ENCODE data around the gene MAST4.

The MAST4 gene

DNA sequence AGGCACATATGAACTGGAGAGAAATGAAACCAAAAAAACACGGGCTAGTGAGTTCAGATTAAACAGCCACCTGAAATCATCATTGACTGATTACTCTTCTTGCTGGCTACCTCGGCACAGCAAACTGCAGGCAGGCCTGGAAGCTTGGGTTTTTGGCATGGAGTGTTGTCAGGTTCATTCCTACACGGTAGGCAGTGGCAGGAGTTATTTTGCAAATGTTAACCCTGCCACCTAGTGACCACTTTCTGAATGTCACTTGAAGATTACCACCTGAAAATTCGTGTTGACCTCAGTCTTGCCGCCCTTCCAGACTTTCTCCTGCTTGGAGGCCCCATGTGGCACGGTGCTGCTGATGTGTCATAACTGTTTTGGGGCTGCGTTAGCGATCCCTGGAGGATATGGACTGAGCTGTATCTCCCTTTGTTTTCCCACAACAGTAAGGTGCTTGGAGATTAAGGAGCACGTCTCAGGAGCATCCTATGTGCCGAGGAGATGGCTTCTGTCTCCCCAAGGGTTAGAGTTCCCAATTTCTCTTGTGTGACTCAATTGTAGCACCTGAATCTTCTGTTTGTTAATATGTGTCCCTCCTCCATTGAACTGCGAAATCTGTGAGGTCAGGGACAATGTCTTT, 613.1 kb downstream of the MAST4 start:
- TF ChIP-seq, protein P1, sequence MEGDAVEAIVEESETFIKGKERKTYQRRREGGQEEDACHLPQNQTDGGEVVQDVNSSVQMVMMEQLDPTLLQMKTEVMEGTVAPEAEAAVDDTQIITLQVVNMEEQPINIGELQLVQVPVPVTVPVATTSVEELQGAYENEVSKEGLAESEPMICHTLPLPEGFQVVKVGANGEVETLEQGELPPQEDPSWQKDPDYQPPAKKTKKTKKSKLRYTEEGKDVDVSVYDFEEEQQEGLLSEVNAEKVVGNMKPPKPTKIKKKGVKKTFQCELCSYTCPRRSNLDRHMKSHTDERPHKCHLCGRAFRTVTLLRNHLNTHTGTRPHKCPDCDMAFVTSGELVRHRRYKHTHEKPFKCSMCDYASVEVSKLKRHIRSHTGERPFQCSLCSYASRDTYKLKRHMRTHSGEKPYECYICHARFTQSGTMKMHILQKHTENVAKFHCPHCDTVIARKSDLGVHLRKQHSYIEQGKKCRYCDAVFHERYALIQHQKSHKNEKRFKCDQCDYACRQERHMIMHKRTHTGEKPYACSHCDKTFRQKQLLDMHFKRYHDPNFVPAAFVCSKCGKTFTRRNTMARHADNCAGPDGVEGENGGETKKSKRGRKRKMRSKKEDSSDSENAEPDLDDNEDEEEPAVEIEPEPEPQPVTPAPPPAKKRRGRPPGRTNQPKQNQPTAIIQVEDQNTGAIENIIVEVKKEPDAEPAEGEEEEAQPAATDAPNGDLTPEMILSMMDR (IDR thresholded peaks at IDR 0.05; ENCODE audit: low read depth, low read length): peak; percentile 85
- no peaks in the 10 kb centered on the region for H3K27me3 ChIP-seq
- H3K4me3 ChIP-seq (ENCODE audit: low read depth, low read length): no peak overlapping the region
- no peaks in the 10 kb centered on the region for H3K9me3 ChIP-seq
- peaks cover 11% of the 10 kb centered on the region for H3K4me1 ChIP-seq
- peak; percentile 83 for DNase-seq
- H3K36me3 ChIP-seq: no peaks in the 10 kb centered on the region

DNA sequence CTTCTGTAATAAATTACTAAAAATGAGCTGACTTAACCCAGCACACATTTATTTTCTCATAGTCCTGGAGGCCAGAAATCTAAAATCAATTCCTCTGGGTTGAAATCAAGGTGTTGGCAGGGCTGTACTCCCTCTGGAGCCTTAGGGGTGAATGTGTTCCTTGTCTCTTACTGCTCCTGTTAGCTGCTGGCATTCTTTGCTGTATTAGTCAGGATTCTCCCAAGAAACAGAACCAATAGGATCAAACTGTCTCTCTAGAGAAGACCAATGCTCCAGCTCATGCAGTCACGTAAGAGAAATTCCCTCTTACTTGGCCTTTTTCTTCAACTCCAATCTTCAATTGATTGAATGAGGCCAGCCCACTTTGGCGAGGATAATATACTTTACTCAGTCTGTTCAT, 615.7 kb downstream of the MAST4 start:
- no peak for DNase-seq
- Histone ChIP-seq H3K4me3 (ENCODE audit: low read depth, low read length) (no peak overlapping the region), H3K4me1 (peaks cover 23% of the 10 kb centered on the region), H3K27me3 (no peaks in the 10 kb centered on the region), H3K36me3 (no peaks in the 10 kb centered on the region), H3K9me3 (no peaks in the 10 kb centered on the region)
- TF ChIP-seq, protein P1 (IDR thresholded peaks at IDR 0.05; ENCODE audit: low read depth, low read length): no peak

DNA sequence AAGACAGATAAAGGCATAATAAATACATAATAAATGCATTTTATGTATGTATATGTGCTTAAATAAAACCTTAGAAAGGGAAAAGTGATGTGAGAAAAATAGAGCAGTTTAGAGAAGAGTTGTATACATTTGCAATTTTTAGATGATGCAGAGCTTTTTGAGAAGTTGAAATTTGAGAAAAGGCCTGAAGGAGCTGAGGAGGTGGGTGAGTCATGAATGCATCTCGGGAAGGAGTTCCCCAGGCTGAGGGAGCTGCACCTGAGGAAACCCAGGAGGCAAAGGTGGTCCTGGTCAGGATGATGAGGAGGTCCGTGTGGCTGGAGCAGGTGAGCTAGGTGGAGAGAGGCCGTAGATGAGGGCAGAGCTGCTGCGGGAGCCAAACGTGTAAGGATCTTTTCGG, 617.8 kb downstream of the MAST4 start:
- Histone ChIP-seq H3K4me3 (ENCODE audit: low read depth, low read length) (no peak overlapping the region), H3K36me3 (no peaks in the 10 kb centered on the region), H3K4me1 (peaks cover 20% of the 10 kb centered on the region), H3K9me3 (no peaks in the 10 kb centered on the region), H3K27me3 (no peaks in the 10 kb centered on the region)
- TF ChIP-seq, protein P1 (IDR thresholded peaks at IDR 0.05; ENCODE audit: low read depth, low read length): no peak
- DNase-seq: no peak

DNA sequence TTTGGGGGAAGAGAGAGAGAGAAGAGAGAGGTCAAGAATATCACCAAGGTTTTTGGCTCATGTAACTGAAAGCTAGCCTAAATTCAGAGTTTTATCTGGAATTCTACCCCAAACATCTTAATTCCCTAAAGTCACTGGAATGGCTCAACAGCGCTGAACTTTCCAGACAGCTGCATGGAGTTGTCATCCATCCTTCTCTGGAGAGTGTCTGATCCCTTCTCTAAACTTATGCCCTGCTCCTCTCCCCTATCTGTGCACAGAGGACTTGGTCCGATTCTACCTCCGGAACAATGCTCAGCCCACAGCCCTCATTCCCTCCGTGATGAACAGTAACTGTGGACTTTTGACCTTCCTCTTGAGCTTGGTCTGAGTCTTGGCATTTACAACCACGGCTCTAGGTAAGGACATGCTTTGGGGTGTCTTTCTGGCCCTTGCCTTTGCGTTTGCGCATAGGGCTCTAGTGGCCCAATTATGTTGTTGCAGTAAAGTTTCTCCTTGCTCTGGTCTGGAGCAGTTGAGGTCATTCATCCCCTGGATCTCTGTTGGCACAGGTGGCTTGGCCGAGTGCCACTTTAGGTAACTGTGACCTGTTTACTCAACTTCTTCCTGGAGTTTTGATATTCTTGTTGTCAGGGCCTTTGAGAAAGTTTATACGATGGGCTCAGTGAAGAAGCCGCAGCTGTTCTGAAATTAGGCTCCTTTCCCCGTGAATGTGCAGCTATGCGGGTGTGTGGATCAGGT, 618.7 kb downstream of the MAST4 start:
- no peaks in the 10 kb centered on the region for H3K9me3 ChIP-seq
- no peaks in the 10 kb centered on the region for H3K27me3 ChIP-seq
- TF ChIP-seq, protein P1 (IDR thresholded peaks at IDR 0.05; ENCODE audit: low read depth, low read length): no peak
- DNase-seq: no peak
- H3K4me3 ChIP-seq (ENCODE audit: low read depth, low read length): no peak overlapping the region
- peaks cover 20% of the 10 kb centered on the region for H3K4me1 ChIP-seq
- H3K36me3 ChIP-seq: no peaks in the 10 kb centered on the region

DNA sequence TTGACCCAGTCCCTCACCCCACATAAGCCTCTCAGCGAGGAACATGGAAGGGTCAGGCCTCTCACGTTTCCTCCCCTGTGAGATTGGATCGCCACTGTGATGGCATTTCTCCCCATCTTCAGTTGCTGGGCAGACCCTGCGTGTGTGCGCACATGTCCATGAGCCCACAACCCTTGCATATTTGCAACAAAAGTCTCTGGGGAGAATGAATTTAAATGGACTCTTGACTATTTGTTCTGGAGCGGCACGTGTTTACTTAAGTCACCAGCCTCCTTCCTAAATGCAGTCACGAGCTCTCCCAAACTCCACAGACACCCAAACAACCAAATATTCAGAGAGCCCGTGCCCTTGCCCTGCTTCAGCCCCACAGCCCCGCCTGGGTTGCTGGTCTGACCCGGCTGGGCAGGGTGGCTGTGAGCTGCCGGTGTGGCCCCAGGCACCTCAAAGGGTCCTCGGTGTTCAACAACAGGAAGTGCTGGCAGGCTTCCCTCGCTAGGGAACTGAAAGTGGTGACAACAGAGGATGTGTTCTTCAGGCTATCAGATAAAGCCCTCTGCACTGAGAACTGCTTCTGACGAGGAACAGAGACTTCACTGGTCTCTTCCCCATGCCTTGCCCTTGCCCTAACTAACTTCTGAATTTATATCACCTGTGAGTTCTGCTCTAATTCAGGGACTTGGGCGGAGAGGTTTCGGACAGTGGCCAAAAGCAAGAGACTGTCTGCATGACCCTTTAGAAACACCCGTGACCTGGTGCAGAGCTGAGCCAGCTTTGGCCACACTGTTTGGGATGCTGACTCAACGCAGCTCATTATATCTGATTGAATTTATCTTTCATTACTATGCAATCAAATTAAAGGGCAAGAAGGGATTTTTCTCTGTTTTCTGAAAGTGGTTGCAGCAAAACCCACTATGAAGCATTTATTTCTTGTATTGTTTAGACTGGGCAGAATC, 619.6 kb downstream of the MAST4 start:
- peaks cover 20% of the 10 kb centered on the region for H3K4me1 ChIP-seq
- TF ChIP-seq, protein P1 (IDR thresholded peaks at IDR 0.05; ENCODE audit: low read depth, low read length): no peak
- H3K36me3 ChIP-seq: no peaks in the 10 kb centered on the region
- H3K4me3 ChIP-seq (ENCODE audit: low read depth, low read length): peak overlapping the region; percentile 49
- H3K9me3 ChIP-seq: no peaks in the 10 kb centered on the region
- H3K27me3 ChIP-seq: no peaks in the 10 kb centered on the region
- DNase-seq: peak; percentile 83

Measured in BE2C (cell line).